ENCODE data around the gene GRM7.

GRM7 gene

GRCh38 chr3:7683426-7683825 lies 822.5 kb downstream of the GRM7 start:
- no peak for DNase-seq

GRCh38 chr3:7684182-7684715 lies 823.3 kb downstream of the GRM7 start:
- peak; percentile 14 for DNase-seq

- no peak for DNase-seq
Measured at GRCh38 chr3:7687428-7688147, 826.7 kb downstream of the GRM7 start.

- DNase-seq, result no peak
Measured at GRCh38 chr3:7692866-7693265, 832.0 kb downstream of the GRM7 start.

GRCh38 chr3:7693976-7694375 lies 833.1 kb downstream of the GRM7 start:
- DNase-seq, result no peak

- no peak for DNase-seq
Measured at GRCh38 chr3:7695049-7695448, 834.1 kb downstream of the GRM7 start.

- DNase-seq, result no peak
Measured at GRCh38 chr3:7696320-7696719, 835.4 kb downstream of the GRM7 start.

- no peak for DNase-seq
Measured at GRCh38 chr3:7697548-7697947, 836.6 kb downstream of the GRM7 start.

- DNase-seq, result no peak
Measured at GRCh38 chr3:7700539-7700938, 839.6 kb downstream of the GRM7 start.

- DNase-seq, result no peak
Measured at GRCh38 chr3:7700977-7701376, 840.1 kb downstream of the GRM7 start.

- peak; percentile 50 for DNase-seq
Measured at GRCh38 chr3:7707187-7707586, 846.3 kb downstream of the GRM7 start.

- no peak for DNase-seq
Measured at GRCh38 chr3:7709376-7710082, 848.6 kb downstream of the GRM7 start.

- no peak for DNase-seq
Measured at GRCh38 chr3:7710284-7710683, 849.4 kb downstream of the GRM7 start.

- no peak for DNase-seq
Measured at GRCh38 chr3:7713724-7714123, 852.8 kb downstream of the GRM7 start.

- DNase-seq, result no peak
Measured at GRCh38 chr3:7720649-7721297, 859.9 kb downstream of the GRM7 start.

- DNase-seq, result no peak
Measured at GRCh38 chr3:7721869-7722268, 861.0 kb downstream of the GRM7 start.

GRCh38 chr3:7728566-7729519 lies 867.9 kb downstream of the GRM7 start:
- DNase-seq, result no peak

- no peak for DNase-seq
Measured at GRCh38 chr3:7733933-7734332, 873.0 kb downstream of the GRM7 start.

GRCh38 chr3:7734456-7734855 lies 873.5 kb downstream of the GRM7 start:
- DNase-seq, result no peak

GRCh38 chr3:7737263-7737662 lies 876.3 kb downstream of the GRM7 start:
- no peak for DNase-seq

GRCh38 chr3:7739754-7740153 lies 878.8 kb downstream of the GRM7 start:
- DNase-seq, result no peak

- no peak for DNase-seq
Measured at GRCh38 chr3:7740458-7740857, 879.5 kb downstream of the GRM7 start.

GRCh38 chr3:7744850-7745249 lies 883.9 kb downstream of the GRM7 start:
- peak; percentile 31 for DNase-seq

Measured in NCI-H510A treated with DMSO at 0.1 percent for 48 hours (cell line).